A204.1 (cell line): Measurements from ENCODE around the gene ARHGAP15.

Experiments
- FAIRE-seq: peaks from 2 replicates; lab custom pipeline; 2012; peaks lifted over from hg19 to GRCh38; lab: Jason Lieb, UNC

Gene ARHGAP15

GRCh38 chr2:143633419-143633818, 504.2 kb downstream of the ARHGAP15 start:
- no peak for FAIRE-seq

GRCh38 chr2:143635302-143635701, 506.1 kb downstream of the ARHGAP15 start:
- no peak for FAIRE-seq

- no peak for FAIRE-seq
Measured at GRCh38 chr2:143635936-143636335, 506.7 kb downstream of the ARHGAP15 start.

- no peak for FAIRE-seq
Measured at GRCh38 chr2:143640826-143641225, 511.6 kb downstream of the ARHGAP15 start.

- no peak for FAIRE-seq
Measured at GRCh38 chr2:143645921-143646645, 516.9 kb downstream of the ARHGAP15 start.

DNA sequence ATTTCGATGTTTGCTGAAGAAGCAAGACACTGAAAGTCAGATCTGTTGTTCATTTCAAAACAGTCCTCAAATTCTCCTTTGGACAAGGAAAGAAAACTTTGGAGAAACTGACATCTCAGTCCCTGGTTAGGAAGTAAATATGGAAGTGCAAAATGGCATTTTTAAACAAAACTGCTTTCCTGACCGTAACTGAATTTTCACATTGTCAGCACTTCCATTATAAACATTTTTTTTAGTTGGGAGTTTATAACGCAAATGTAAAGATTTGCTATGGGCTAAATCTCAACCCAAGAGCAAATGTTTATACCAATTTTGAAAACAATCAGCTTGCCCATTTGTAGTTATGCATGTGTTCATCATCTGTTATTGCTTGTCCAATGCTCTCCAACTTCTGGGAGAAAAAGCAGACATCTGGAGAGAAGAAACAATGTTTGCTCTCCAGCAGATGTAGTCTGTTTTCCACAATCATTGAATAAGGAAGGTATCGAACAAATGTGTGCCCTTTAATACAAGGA, 520.1 kb downstream of the ARHGAP15 start:
- FAIRE-seq: no peak

DNA sequence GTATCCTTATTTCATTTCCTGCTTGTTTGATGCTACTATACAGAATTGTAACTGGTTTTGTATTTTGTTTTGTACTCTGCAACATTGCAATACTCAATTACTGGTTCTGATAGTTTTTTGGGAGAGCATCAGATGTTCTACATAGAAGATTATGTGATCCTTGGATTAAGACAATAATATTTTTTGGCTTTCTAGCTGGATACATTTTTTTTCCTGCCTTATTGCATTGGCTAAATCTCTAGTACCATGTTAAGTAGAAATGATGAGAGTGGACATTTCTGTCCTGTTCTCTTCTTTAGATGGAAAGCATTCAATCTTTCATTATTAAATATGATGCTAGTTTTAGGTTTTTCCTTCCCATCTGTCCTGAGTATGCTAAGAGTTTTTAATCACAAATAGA, 523.5 kb downstream of the ARHGAP15 start:
- FAIRE-seq: no peak

DNA sequence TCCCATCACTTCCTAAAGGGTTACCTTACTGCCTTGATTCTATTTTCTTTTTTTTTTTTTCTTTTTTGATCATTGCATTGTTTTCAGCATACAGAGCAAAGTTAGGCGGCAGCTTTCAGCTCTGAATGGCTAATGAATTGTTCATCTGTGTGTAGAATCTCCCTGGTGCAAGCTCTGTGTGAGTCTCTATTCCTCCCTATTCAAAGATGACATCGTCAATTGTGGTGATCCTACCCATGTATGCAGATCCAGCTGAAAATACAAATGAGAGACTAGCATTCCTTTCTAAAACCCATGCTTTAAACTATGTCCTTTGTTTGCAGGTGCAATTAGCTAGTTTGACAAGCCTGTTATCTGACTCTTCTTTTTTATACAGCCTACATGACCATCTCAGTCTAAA, 539.0 kb downstream of the ARHGAP15 start:
- FAIRE-seq: no peak

- FAIRE-seq: no peak
Measured at GRCh38 chr2:143674051-143674450, 544.8 kb downstream of the ARHGAP15 start.

DNA sequence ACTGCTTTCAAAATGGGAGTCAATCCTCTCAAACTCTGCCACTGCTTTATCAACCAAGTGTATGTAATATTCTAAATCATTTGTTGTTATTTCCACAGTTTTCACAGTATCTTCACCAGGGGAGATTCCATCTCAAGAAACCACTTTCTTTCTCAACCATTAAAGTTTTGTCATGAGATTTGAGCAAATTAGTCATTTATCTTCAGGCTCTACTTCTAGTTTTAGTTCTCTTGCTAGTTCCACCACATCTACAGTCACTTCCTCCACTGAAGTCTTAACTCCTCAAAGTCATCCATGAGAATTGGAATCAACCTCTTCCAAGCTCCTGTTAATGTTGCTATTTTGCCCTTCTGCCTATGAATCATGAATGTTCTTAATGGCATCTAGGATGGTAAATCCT, 545.8 kb downstream of the ARHGAP15 start:
- no peak for FAIRE-seq

GRCh38 chr2:143679617-143680016, 550.4 kb downstream of the ARHGAP15 start:
- no peak for FAIRE-seq

DNA sequence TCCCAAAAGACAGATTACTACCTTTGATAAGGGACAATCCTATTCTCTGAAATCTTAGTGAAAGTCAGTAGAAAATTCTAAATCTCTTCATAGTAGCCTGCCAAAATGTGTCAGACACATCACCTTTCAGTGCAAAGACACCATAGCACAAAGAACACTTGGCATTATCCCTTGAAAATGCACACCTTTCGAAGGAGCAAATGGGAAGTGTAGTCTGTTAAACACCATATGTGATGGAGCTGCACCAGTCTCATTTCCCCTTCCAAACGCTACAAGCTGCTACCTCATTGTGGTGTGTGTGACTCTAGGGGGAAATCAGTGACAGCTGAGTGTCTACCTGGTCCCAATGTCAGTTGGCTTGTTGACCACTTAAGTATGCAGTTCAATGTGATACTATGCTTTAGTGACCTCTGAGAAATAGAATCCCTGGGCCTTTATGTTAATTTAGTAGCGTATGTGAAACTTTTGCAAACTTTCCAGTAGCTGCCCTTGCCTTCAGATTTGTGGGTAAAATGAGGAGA, 551.7 kb downstream of the ARHGAP15 start:
- FAIRE-seq: no peak

GRCh38 chr2:143682436-143683055, 553.3 kb downstream of the ARHGAP15 start:
- FAIRE-seq: no peak

DNA sequence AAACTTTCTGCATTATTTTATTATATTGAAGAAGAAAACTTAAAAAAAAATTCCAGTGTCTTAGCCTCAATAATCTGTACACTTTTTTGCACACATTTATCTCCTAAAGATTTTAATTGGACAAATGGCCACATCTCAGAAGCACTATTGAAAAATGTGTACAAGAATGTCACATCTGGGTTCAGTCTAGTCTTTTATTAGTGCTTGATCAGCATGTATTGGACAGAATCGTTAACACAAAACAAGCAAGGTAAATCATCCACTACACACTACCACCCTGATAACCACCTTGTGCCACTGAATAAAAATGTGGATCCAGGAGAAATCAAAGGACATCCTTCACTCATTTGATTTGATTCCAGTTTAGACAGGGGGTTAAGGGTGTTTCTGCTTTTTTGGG, 554.8 kb downstream of the ARHGAP15 start:
- FAIRE-seq: no peak

GRCh38 chr2:143684551-143685320, 555.5 kb downstream of the ARHGAP15 start:
- no peak for FAIRE-seq

- FAIRE-seq: no peak
Measured at GRCh38 chr2:143685421-143686078, 556.3 kb downstream of the ARHGAP15 start.

GRCh38 chr2:143686585-143687164, 557.5 kb downstream of the ARHGAP15 start:
- peak; percentile 11 for FAIRE-seq

- FAIRE-seq: no peak
Measured at GRCh38 chr2:143688248-143688647, 559.0 kb downstream of the ARHGAP15 start.

GRCh38 chr2:143688815-143689214, 559.6 kb downstream of the ARHGAP15 start:
- no peak for FAIRE-seq

GRCh38 chr2:143689541-143689940, 560.3 kb downstream of the ARHGAP15 start:
- FAIRE-seq: no peak

DNA sequence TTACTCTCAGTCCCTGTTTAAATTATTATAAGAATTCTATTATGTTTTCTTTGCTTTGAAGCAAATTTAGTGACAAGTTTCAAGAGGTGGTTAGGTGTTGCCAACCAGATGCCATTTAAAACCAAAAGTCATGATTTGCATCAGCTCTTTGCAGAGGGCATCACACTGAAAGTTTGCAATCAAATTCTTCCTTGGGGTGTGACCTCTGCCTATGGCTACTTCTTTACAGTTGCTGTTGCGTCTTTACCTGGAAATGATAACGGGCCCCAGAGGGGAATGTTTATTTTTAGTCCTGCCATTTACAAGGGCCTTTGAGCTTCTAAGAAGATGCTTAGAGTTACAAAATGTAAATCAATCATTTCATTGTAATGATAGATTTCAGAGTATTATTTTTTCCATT, 561.0 kb downstream of the ARHGAP15 start:
- FAIRE-seq: no peak

- no peak for FAIRE-seq
Measured at GRCh38 chr2:143691121-143691520, 561.9 kb downstream of the ARHGAP15 start.
